Adipocyte (in vitro differentiated cells): ENCODE data around the gene RPL35.

ENCODE experiments used
- DNase-seq: peaks from one replicate; pipeline ENCODE4 v3.0.0-alpha.2; 2015; ENCODE audit warnings: low read depth
- H3K27me3 ChIP-seq: replicated peaks from 2 replicates; pipeline ENCODE4 v1.7.0; 2013; ENCODE audit warnings: mild to moderate bottlenecking, low read length, moderate library complexity; ENCODE audit not compliant: control insufficient read depth, insufficient read depth
- H3K36me3 ChIP-seq: 2 replicates; pipeline ENCODE4 v1.7.0; 2013; ENCODE audit warnings: low read length, mild to moderate bottlenecking, moderate library complexity; ENCODE audit not compliant: control insufficient read depth, insufficient read depth, severe bottlenecking
- H3K4me1 ChIP-seq: 2 replicates; pipeline ENCODE4 v1.7.0; 2013; ENCODE audit warnings: mild to moderate bottlenecking, low read length, moderate library complexity; ENCODE audit not compliant: control insufficient read depth, insufficient read depth
- H3K4me3 ChIP-seq: 2 replicates; pipeline ENCODE4 v1.7.0; 2013; ENCODE audit warnings: mild to moderate bottlenecking, low read length, moderate library complexity
- H3K9ac ChIP-seq: 2 replicates; pipeline ENCODE4 v1.7.0; 2013; ENCODE audit warnings: mild to moderate bottlenecking, low read length, moderate library complexity
- H3K9me3 ChIP-seq: 2 replicates; pipeline ENCODE4 v1.7.0; 2013; ENCODE audit warnings: mild to moderate bottlenecking, low read length, moderate library complexity; ENCODE audit not compliant: control insufficient read depth

The RPL35 gene

GRCh38 chr9:124831642-124832364 is 30.0 kb downstream of the RPL35 start:
- Histone ChIP-seq H3K9me3 (no peaks in the 10 kb centered on the region), H3K36me3 (no peaks in the 10 kb centered on the region), H3K27me3 (no peaks in the 10 kb centered on the region), H3K9ac (peak overlapping the region; percentile 44), H3K4me3 (no peak overlapping the region), H3K4me1 (peaks cover 29% of the 10 kb centered on the region)
- DNase-seq = no peak

DNA sequence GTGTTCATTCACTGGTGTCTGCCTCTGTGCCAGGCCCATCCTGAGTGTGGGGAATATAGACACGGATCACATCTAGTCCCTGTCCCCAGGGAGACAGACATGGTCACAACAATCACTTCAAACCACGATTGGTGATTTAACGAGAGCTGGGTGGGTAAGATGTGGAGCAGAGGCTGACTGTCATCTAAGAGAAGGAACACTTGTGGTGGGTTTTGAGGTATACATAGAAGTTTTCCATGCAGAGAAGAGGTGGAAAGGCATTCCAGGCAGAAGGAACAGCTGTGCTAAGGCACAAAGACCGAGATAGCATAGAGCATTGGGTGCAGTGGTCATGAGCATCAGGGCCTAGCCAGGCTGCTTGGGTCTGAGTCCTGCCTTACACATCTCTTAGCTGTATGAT is 31.2 kb downstream of the RPL35 start:
- Histone ChIP-seq H3K36me3 (no peaks in the 10 kb centered on the region), H3K9ac (no peak overlapping the region), H3K4me3 (no peak overlapping the region), H3K27me3 (no peaks in the 10 kb centered on the region), H3K4me1 (peaks cover 28% of the 10 kb centered on the region), H3K9me3 (no peaks in the 10 kb centered on the region)
- no peak for DNase-seq

- Histone ChIP-seq H3K4me3 (no peak overlapping the region), H3K9me3 (no peaks in the 10 kb centered on the region), H3K36me3 (no peaks in the 10 kb centered on the region), H3K27me3 (no peaks in the 10 kb centered on the region), H3K4me1 (peaks cover 15% of the 10 kb centered on the region), H3K9ac (no peak overlapping the region)
- DNase-seq = no peak
Measured at GRCh38 chr9:124829334-124829669, 32.5 kb downstream of the RPL35 start.

DNA sequence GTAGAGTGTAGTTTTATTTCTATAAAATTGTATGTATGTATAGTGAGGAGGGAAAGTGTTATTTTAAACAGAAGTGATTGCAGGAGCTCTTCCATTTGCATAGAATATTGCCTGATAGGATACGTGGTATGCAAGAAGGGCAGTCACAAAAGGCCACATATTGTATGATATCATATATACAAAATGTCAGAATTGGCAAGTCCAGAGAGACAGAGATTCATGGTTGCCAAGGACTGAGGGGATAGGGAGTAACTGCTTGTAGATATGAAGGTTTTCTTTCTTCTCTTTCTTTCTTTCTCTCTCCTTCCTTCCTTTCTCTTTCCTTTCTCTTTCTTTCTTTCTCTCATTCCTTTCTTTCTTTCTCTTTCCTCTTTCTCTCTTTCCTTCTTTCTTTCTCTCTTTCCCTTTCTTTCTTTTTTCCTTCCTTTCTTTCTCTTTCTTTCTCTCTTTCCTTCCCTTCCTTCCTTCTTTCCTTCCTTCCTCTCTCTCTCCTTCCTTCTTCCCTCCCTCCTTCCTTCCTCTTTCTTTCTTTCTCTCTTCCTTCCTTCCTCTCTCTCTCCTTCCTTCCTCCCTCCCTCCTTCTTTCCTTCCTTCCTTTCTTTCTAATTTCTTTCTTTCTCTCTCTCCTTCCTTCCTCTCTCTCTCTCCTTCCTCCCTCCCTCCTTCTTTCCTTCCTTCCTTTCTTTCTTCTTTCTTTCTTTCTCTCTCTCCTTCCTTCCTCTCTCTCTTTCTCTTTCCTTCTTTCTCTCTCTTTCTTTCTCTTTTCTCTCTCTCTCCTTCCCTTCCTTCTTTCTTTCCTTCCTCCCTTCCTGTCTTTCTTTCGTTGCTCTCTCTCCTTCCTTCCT is 33.0 kb downstream of the RPL35 start:
- Histone ChIP-seq H3K9ac (no peak overlapping the region), H3K4me1 (peaks cover 14% of the 10 kb centered on the region), H3K36me3 (no peaks in the 10 kb centered on the region), H3K9me3 (no peaks in the 10 kb centered on the region), H3K4me3 (no peak overlapping the region), H3K27me3 (no peaks in the 10 kb centered on the region)
- DNase-seq = no peak

DNA sequence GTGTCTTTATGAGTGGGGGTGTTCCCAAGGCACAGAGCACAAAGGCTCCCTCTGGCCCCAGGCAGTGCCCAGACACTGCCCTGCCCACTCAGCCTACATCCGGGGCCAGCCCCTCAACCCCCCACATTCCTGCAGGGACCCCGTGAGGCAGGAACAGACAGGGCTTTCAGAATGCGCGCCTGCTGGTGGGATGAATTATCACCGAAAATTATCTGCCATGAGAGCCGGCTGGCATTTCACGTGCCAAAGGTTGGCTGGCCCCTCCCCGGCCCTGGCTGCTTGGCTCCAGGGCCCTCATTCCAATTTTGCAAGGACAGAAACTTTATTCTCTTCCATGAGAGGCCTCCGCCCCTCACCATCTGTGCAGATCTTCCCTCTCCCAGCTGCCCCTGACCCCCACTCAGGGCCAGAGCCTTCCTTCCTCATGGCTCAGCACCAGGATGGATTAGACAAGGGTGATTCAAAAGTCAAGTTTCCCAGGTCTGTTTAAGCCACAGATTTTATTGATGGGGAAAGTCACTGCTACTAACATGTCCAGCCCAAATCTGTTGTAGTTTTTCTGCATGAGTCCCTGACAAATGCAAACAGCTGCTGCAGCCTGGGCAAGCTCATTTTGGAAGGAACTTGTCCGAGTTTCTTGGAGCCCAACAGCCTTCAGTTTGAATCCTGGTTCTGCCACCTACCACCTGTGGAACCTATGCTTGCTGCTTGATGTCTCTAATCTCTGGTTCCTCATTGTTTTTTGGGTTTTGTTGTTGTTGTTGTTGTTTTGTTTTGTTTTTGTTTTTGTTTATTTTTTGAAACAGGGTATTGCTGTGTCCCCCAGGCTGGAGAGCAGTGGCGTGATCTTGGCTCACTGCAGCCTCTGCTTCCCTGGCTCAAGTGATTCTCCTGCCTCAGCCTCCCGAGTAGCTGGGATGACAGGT is 40.8 kb downstream of the RPL35 start:
- no peaks in the 10 kb centered on the region for H3K4me1 ChIP-seq
- H3K4me3 ChIP-seq = no peak overlapping the region

GRCh38 chr9:124818431-124819281 is 43.1 kb downstream of the RPL35 start:
- Histone ChIP-seq H3K9ac (no peak overlapping the region), H3K4me3 (no peak overlapping the region), H3K9me3 (no peaks in the 10 kb centered on the region), H3K4me1 (peaks cover 2% of the 10 kb centered on the region), H3K36me3 (no peaks in the 10 kb centered on the region), H3K27me3 (no peaks in the 10 kb centered on the region)
- no peak for DNase-seq

More for the DNA sequence above, 40.8 kb downstream of the RPL35 start:
- Histone ChIP-seq H3K36me3 (no peaks in the 10 kb centered on the region), H3K27me3 (no peaks in the 10 kb centered on the region), H3K9ac (no peak overlapping the region), H3K9me3 (no peaks in the 10 kb centered on the region)
- DNase-seq = no peak

- no peaks in the 10 kb centered on the region for H3K9me3 ChIP-seq
- H3K27me3 ChIP-seq = no peaks in the 10 kb centered on the region
- peaks cover 28% of the 10 kb centered on the region for H3K4me1 ChIP-seq
- H3K9ac ChIP-seq = no peak overlapping the region
- DNase-seq = no peak
- no peak overlapping the region for H3K4me3 ChIP-seq
- no peaks in the 10 kb centered on the region for H3K36me3 ChIP-seq
Measured at GRCh38 chr9:124815601-124816000, 46.2 kb downstream of the RPL35 start.

DNA sequence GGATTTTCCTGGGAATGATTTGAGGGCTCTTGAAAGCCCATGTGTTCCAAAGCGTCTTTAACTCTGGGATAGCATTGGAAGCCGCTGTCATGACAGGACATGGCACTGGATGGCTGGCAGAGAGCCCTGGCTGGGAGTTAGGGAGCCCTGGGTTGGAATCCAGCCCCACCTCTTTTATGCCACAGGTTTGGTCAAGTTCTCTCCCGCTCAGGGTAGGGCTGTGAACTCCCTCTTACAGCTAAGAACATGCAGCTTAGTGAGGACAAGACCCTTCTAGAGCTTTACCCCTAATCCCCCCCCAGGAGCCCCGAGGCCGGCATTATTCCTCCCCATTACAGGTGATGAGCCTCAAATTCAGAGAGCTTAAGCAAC is 47.6 kb downstream of the RPL35 start:
- no peak for DNase-seq
- no peaks in the 10 kb centered on the region for H3K27me3 ChIP-seq
- no peaks in the 10 kb centered on the region for H3K36me3 ChIP-seq
- no peak overlapping the region for H3K4me3 ChIP-seq
- H3K4me1 ChIP-seq = peaks cover 32% of the 10 kb centered on the region
- H3K9me3 ChIP-seq = no peaks in the 10 kb centered on the region
- H3K9ac ChIP-seq = no peak overlapping the region

- peaks cover 32% of the 10 kb centered on the region for H3K4me1 ChIP-seq
- no peak for DNase-seq
- H3K36me3 ChIP-seq = no peaks in the 10 kb centered on the region
- no peaks in the 10 kb centered on the region for H3K27me3 ChIP-seq
- H3K4me3 ChIP-seq = no peak overlapping the region
- H3K9me3 ChIP-seq = no peaks in the 10 kb centered on the region
- H3K9ac ChIP-seq = peak overlapping the region; percentile 53
Measured at GRCh38 chr9:124813501-124814163, 48.1 kb downstream of the RPL35 start.

- Histone ChIP-seq H3K4me3 (no peak overlapping the region), H3K9me3 (no peaks in the 10 kb centered on the region), H3K4me1 (peaks cover 32% of the 10 kb centered on the region), H3K9ac (peak overlapping the region; percentile 53), H3K36me3 (no peaks in the 10 kb centered on the region), H3K27me3 (no peaks in the 10 kb centered on the region)
- no peak for DNase-seq
Measured at GRCh38 chr9:124813041-124813440, 48.7 kb downstream of the RPL35 start.
